Tibial nerve (tissue), 4 donors: ENCODE measurements around the gene TXLNG. TPM values are rescaled to one million over a fixed set of nuclear protein-coding genes. Genes with fewer than 3 reads are reported as not detected.

ENCODE experiments used
- DNase-seq, 2 donors: peaks; one replicate each; pipeline ENCODE4 v3.0.0-alpha.2; 2019; ENCODE audit warnings: low spot score in 2 of 2
- H3K27ac ChIP-seq, 4 donors: fragments of 200-600 bp; sonication (generic) in 3 of 4; one replicate each; pipeline ENCODE4 v1.5.1; 2017 to 2019; ENCODE audit warnings: mild to moderate bottlenecking in 1 of 4
- H3K27me3 ChIP-seq, 2 donors: fragments of 200-600 bp; sonication (generic) in 1 of 2; one replicate each; pipeline versions ENCODE4 v1.5.1 to v1.6.0; 2017 to 2019
- H3K36me3 ChIP-seq, 3 donors: fragments of 200-600 bp; sonication (generic); one replicate each; pipeline ENCODE4 v1.5.1; 2018 to 2019
- H3K4me1 ChIP-seq, 4 donors: fragments of 200-600 bp; sonication (generic) in 3 of 4; one replicate each; pipeline ENCODE4 v1.5.1; 2017 to 2019
- H3K4me3 ChIP-seq, 4 donors: fragments of 200-600 bp; sonication (generic) in 3 of 4; one replicate each; pipeline ENCODE4 v1.5.1; 2017 to 2019; ENCODE audit warnings: mild to moderate bottlenecking in 1 of 4, moderate library complexity in 1 of 4
- H3K9me3 ChIP-seq, 4 donors: fragments of 200-600 bp; sonication (generic) in 3 of 4; one replicate each; pipeline ENCODE4 v1.5.1; 2017 to 2019
- CTCF ChIP-seq, 5 experiments: fragments of 200-600 bp in 3 of 5; fragments of 450-650 bp in 2 of 5; sonication (generic) in 3 of 5; IDR thresholded peaks; one replicate each; pipeline ENCODE4 v1.5.1; 2016 to 2019; ENCODE audit warnings: antibody characterized with exemption in 5 of 5, mild to moderate bottlenecking in 3 of 5, moderate library complexity in 2 of 5
- EP300 ChIP-seq, 2 donors: sonication (generic); formaldehyde crosslinking; IDR thresholded peaks; one replicate each; pipeline ENCODE4 v1.6.1; 2017; ENCODE audit warnings: antibody characterized with exemption in 2 of 2, mild to moderate bottlenecking in 1 of 2
- POLR2A ChIP-seq, 2 donors: fragments of 450-650 bp; IDR thresholded peaks; one replicate each; pipeline ENCODE4 v1.6.1; 2017; ENCODE audit warnings: antibody characterized with exemption in 2 of 2, mild to moderate bottlenecking in 2 of 2, moderate library complexity in 2 of 2
- WGBS, 2 donors: methylation state at CpG; one replicate each; pipeline ENCODE4 v1.1.5; 2018; 5-methylcytosine and 5-hydroxymethylcytosine counted together
- total RNA-seq, 4 donors: library from RNA; depleted of rRNA; stranded (reverse); fragments of >200 nt; gene quantifications; one replicate each; pipeline ENCODE4 v1.1.0, GENCODE V29; 2016

Gene TXLNG
- total RNA-seq, 4 donors from 2014 or later = 16.3 to 22.2 (median 20.0) TPM

GRCh38 chrX:16797358-16797757 lies 11.1 kb downstream of the TXLNG start:
- Histone ChIP-seq H3K27me3 (no peaks in the 10 kb centered on the region), H3K36me3 (peaks cover 0 to 7% (median 0%) of the 10 kb centered on the region in 3 donors), H3K27ac (no peak overlapping the region), H3K4me1 (no peaks in the 10 kb centered on the region), H3K9me3 (no peaks in the 10 kb centered on the region), H3K4me3 (no peak overlapping the region)
- TF ChIP-seq EP300 (IDR thresholded peaks at IDR 0.05) = no peak
- TF ChIP-seq POLR2A (IDR thresholded peaks at IDR 0.05) = no peak
- TF ChIP-seq CTCF (IDR thresholded peaks at IDR 0.05) = no peak
- DNase-seq = no peak
- WGBS, 2 donors = 83 to 85% methylated on average over 3 to 5 of the region's 5 CpGs

- H3K27me3 ChIP-seq = no peaks in the 10 kb centered on the region
- no peak overlapping the region for H3K27ac ChIP-seq
- no peaks in the 10 kb centered on the region for H3K9me3 ChIP-seq
- WGBS, 2 donors = 54 to 69% methylated on average over 4 of the region's 4 CpGs
- DNase-seq = no peak
- TF ChIP-seq CTCF (IDR thresholded peaks at IDR 0.05) = no peak
- no peak for TF ChIP-seq POLR2A (IDR thresholded peaks at IDR 0.05)
- no peak for TF ChIP-seq EP300 (IDR thresholded peaks at IDR 0.05)
- H3K4me3 ChIP-seq = no peak overlapping the region
- no peaks in the 10 kb centered on the region for H3K4me1 ChIP-seq
- H3K36me3 ChIP-seq = peaks cover 0 to 8% (median 0%) of the 10 kb centered on the region in 3 donors
Measured at GRCh38 chrX:16797841-16798240, 11.6 kb downstream of the TXLNG start.

GRCh38 chrX:16804923-16805464 lies 18.7 kb downstream of the TXLNG start:
- no peaks in the 10 kb centered on the region for H3K9me3 ChIP-seq
- TF ChIP-seq CTCF (IDR thresholded peaks at IDR 0.05) = no peak
- no peak for TF ChIP-seq POLR2A (IDR thresholded peaks at IDR 0.05)
- no peak for TF ChIP-seq EP300 (IDR thresholded peaks at IDR 0.05)
- 71 to 88% methylated on average over 7 to 8 of the region's 8 CpGs for WGBS, 2 donors
- DNase-seq = no peak
- no peaks in the 10 kb centered on the region for H3K27me3 ChIP-seq
- H3K27ac ChIP-seq = no peak overlapping the region
- H3K4me3 ChIP-seq = no peak overlapping the region
- H3K36me3 ChIP-seq = peaks cover 0 to 4% (median 0%) of the 10 kb centered on the region in 3 donors
- H3K4me1 ChIP-seq = peaks cover 0 to 17% (median 3%) of the 10 kb centered on the region in 4 donors

- Histone ChIP-seq H3K27me3 (no peaks in the 10 kb centered on the region), H3K36me3 (peaks cover 0 to 4% (median 0%) of the 10 kb centered on the region in 3 donors), H3K27ac (peak overlapping the region in 3 of 4 donors; percentile 53 to 64 (median 62)), H3K9me3 (no peaks in the 10 kb centered on the region), H3K4me3 (peak overlapping the region in 1 of 4 donors; percentile 34), H3K4me1 (peaks cover 0 to 17% (median 3%) of the 10 kb centered on the region in 4 donors)
- TF ChIP-seq POLR2A (IDR thresholded peaks at IDR 0.05) (no peak), CTCF (IDR thresholded peaks at IDR 0.05) (no peak), EP300 (IDR thresholded peaks at IDR 0.05) (no peak)
- no peak for DNase-seq
Measured at GRCh38 chrX:16807548-16807947, 21.3 kb downstream of the TXLNG start.

- DNase-seq = no peak
- 35 to 49% methylated on average over 4 of the region's 4 CpGs for WGBS, 2 donors
- no peaks in the 10 kb centered on the region for H3K27me3 ChIP-seq
- TF ChIP-seq EP300 (IDR thresholded peaks at IDR 0.05) (peak in 1 of 2 donors; percentile 42), POLR2A (IDR thresholded peaks at IDR 0.05) (no peak)
- peaks cover 0 to under 1% (median 0%) of the 10 kb centered on the region in 3 donors for H3K36me3 ChIP-seq
- no peaks in the 10 kb centered on the region for H3K9me3 ChIP-seq
- H3K27ac ChIP-seq = peak overlapping the region in 3 of 4 donors; percentile 53 to 64 (median 62)
- peak overlapping the region in 3 of 4 donors; percentile 4 to 34 (median 9) for H3K4me3 ChIP-seq
- peaks cover 0 to 17% (median 3%) of the 10 kb centered on the region in 4 donors for H3K4me1 ChIP-seq
Measured at GRCh38 chrX:16807976-16808542, 21.8 kb downstream of the TXLNG start.
